Karpas-422 (cell line): ENCODE data around the gene PTPN7. TPM values are rescaled to one million over a fixed set of nuclear protein-coding genes. Genes with fewer than 3 reads are reported as not detected.

Experiments used
- DNase-seq: peaks from one replicate; pipeline ENCODE4 v3.0.0-alpha.2; 2015
- H2AFZ ChIP-seq: fragments of 200-600 bp; sonication (generic); 2 replicates; pipeline ENCODE4 v1.6.1; 2014; ENCODE audit warnings: antibody characterized with exemption, low read length, mixed read lengths
- H3K27ac ChIP-seq: fragments of 200-600 bp; sonication (generic); 2 replicates; pipeline ENCODE4 v1.5.1; 2014; ENCODE audit warnings: mild to moderate bottlenecking, low read length, moderate library complexity
- H3K27me3 ChIP-seq: fragments of 200-600 bp; sonication (generic); 2 replicates; pipeline ENCODE4 v1.6.1; 2014; ENCODE audit warnings: low read length, mixed read lengths
- H3K36me3 ChIP-seq: fragments of 200-600 bp; sonication (generic); 2 replicates; pipeline ENCODE4 v1.6.1; 2014; ENCODE audit warnings: low read length, mixed read lengths; ENCODE audit not compliant: insufficient read depth
- H3K4me1 ChIP-seq: fragments of 200-600 bp; sonication (generic); 2 replicates; pipeline ENCODE4 v1.6.1; 2014; ENCODE audit warnings: mild to moderate bottlenecking, low read length, mixed read lengths
- H3K4me2 ChIP-seq: fragments of 200-600 bp; sonication (generic); 2 replicates; pipeline ENCODE4 v1.6.1; 2014; ENCODE audit warnings: low read length, low read depth, mild to moderate bottlenecking; ENCODE audit not compliant: poor library complexity, severe bottlenecking
- H3K4me3 ChIP-seq: fragments of 200-600 bp; sonication (generic); 2 replicates; pipeline ENCODE4 v1.5.1; 2014; ENCODE audit warnings: mild to moderate bottlenecking, antibody characterized with exemption, low read length, mixed read lengths
- H3K79me2 ChIP-seq: fragments of 200-600 bp; sonication (generic); 2 replicates; pipeline ENCODE4 v1.6.1; 2014; ENCODE audit warnings: mild to moderate bottlenecking, low read length, mixed read lengths
- H3K9ac ChIP-seq: fragments of 200-600 bp; sonication (generic); 2 replicates; pipeline ENCODE4 v1.6.0; 2014; ENCODE audit warnings: low read length
- H3K9me2 ChIP-seq: fragments of 200-600 bp; sonication (generic), shearing (Covaris generic); replicated peaks from 2 replicates; pipeline ENCODE4 v1.6.0; 2014; ENCODE audit warnings: mild to moderate bottlenecking, low read length, moderate library complexity; ENCODE audit not compliant: insufficient read depth
- H3K9me3 ChIP-seq: fragments of 300-700, 200-600 bp; sonication (generic); 2 replicates; pipeline ENCODE4 v1.6.1; 2014; ENCODE audit warnings: low read length, mixed read lengths
- H4K20me1 ChIP-seq: fragments of 200-600 bp; sonication (generic); 2 replicates; pipeline ENCODE4 v1.6.1; 2014; ENCODE audit warnings: mild to moderate bottlenecking, antibody characterized with exemption, low read length, low read depth; ENCODE audit not compliant: insufficient read depth
- total RNA-seq: library from RNA; depleted of rRNA; stranded (reverse); fragments of >200 nt; shearing (Covaris generic); gene quantifications from 2 replicates; pipeline ENCODE4 v1.2.3, GENCODE V29; 2014; ENCODE audit warnings: low replicate concordance

Gene PTPN7
- total RNA-seq, 1 experiment from 2014 or later: 33.4 TPM

DNA sequence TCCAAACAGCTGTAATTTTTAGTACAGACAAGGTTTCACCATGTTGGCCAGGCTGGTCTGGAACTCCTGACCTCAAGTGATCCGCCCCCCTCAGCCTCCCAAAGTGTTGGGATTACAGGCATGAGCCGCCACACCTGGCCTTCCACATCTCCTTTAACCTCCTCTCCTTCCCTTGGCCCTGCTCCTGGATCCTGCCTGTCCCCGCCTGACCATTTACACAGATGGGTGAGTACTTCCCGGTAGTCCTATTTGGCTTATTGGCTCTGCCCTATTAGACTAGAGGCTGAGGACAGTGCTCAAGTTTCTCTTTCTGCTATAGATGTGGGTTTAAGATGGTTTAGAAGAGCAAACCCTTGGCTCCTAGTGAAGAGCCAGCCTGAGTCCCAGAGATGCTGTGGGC lies 7.1 kb downstream of the PTPN7 start:
- no peaks in the 10 kb centered on the region for H3K27me3 ChIP-seq
- H4K20me1 ChIP-seq: no peaks in the 10 kb centered on the region
- peaks cover 15% of the 10 kb centered on the region for H3K4me1 ChIP-seq
- H3K9me2 ChIP-seq: no peaks in the 10 kb centered on the region
- H2AFZ ChIP-seq: no peak overlapping the region
- H3K36me3 ChIP-seq: peaks cover 12% of the 10 kb centered on the region
- no peak overlapping the region for H3K4me3 ChIP-seq
- no peaks in the 10 kb centered on the region for H3K79me2 ChIP-seq
- H3K4me2 ChIP-seq: no peak overlapping the region
- DNase-seq: no peak
- H3K9me3 ChIP-seq: no peaks in the 10 kb centered on the region
- H3K27ac ChIP-seq: no peak overlapping the region
- H3K9ac ChIP-seq: no peak overlapping the region

DNA sequence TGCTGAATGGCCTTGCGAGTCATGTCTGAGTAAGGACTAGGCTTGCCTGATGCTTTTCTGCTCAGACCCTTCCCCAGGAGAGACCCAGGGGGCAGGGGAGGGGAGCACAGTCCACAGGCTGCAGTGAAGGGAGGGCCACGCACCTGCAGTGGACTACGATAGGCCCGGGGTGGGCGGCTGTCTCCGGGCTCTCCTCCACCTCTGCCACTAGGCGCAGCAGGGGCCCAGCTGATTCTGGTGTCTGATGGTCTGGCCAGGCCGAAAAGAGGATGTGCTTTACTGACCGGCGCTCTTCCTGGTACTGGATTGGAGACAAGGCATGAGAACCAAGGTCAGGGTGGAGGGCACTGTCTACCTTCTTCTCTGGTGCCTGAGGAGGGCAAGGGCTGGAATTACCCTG lies 8.0 kb downstream of the PTPN7 start:
- H3K36me3 ChIP-seq: peaks cover 12% of the 10 kb centered on the region

DNA sequence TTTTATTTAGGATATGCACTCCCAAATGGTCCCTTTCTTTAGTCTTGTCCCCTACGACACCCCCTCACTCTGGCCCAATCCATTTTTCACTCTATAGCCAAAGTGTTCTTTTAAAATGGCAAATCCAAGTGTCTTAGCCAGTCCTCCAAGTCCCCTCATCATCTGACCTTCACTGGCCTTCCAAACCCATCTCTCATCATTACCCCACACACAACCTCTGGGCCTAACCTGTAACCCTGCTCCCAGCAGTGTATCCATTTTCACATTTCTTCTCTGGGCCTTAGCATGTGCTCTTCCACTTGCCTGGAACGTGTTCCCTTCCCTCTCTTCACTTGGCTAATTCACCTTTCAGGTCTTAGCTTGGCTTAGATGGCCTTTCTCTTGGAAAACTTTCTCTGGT lies 9.4 kb downstream of the PTPN7 start:
- Histone ChIP-seq H2AFZ (no peak overlapping the region), H4K20me1 (no peaks in the 10 kb centered on the region), H3K9ac (no peak overlapping the region), H3K9me2 (no peaks in the 10 kb centered on the region), H3K36me3 (peaks cover 12% of the 10 kb centered on the region), H3K4me3 (no peak overlapping the region), H3K27ac (no peak overlapping the region), H3K4me1 (peaks cover 14% of the 10 kb centered on the region), H3K9me3 (no peaks in the 10 kb centered on the region), H3K79me2 (no peaks in the 10 kb centered on the region), H3K27me3 (no peaks in the 10 kb centered on the region), H3K4me2 (no peak overlapping the region)
- DNase-seq: no peak

More for the DNA sequence above, 8.0 kb downstream of the PTPN7 start:
- Histone ChIP-seq H3K27ac (no peak overlapping the region), H3K27me3 (no peaks in the 10 kb centered on the region), H3K4me2 (no peak overlapping the region), H3K9me3 (no peaks in the 10 kb centered on the region), H2AFZ (no peak overlapping the region), H3K79me2 (no peaks in the 10 kb centered on the region), H3K9ac (no peak overlapping the region), H3K4me3 (no peak overlapping the region), H3K9me2 (no peaks in the 10 kb centered on the region), H4K20me1 (no peaks in the 10 kb centered on the region), H3K4me1 (peaks cover 14% of the 10 kb centered on the region)
- no peak for DNase-seq

DNA sequence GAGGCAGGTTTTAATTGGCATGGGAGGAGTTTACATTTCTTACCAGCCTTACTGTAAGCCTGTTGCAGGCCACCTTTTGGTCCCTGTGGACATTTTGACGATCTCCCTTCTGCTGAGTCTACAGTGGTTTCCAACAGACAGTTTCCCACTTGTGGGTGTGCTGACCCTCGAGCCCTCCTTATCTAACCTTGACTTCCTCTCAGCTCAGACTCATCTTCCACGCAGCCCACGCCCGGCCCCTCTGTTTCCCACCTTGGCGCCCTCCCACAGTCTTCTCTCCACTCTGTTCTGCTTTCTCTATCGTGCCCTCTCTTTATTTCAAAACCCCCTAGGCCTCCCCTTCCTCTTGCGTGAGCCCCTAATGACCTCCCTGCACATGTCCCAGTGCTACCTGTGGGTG lies 9.8 kb downstream of the PTPN7 start:
- Histone ChIP-seq H3K27me3 (no peaks in the 10 kb centered on the region), H3K4me1 (peaks cover 11% of the 10 kb centered on the region), H2AFZ (no peak overlapping the region), H3K4me3 (no peak overlapping the region), H3K9me2 (no peaks in the 10 kb centered on the region), H3K4me2 (no peak overlapping the region), H3K27ac (no peak overlapping the region), H3K36me3 (peaks cover 12% of the 10 kb centered on the region), H4K20me1 (no peaks in the 10 kb centered on the region), H3K9me3 (no peaks in the 10 kb centered on the region), H3K9ac (no peak overlapping the region), H3K79me2 (no peaks in the 10 kb centered on the region)
- DNase-seq: no peak

DNA sequence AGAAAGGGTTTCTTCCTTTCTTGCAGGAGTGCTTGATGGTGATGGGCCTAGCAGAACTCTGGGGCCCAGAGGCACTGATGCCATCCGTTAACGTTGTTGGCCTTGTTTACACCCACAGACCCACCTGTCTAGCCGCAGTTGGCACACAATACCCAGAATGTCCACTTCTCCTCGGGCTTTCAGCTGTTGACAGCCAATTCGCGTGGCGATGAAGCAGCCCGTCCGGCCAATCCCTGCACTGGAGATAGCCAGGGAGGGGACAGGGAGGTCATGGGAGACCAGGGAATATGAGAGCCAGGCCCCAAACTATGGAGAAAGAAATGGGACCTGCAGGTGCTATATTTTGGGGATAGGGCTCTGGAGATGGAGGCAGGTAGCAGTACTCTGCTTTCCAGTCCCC lies 10.2 kb downstream of the PTPN7 start:
- Histone ChIP-seq H3K27ac (no peak overlapping the region), H3K27me3 (no peaks in the 10 kb centered on the region), H3K36me3 (peaks cover 12% of the 10 kb centered on the region), H3K4me1 (peaks cover 11% of the 10 kb centered on the region), H3K9me3 (no peaks in the 10 kb centered on the region), H3K9ac (no peak overlapping the region), H3K79me2 (no peaks in the 10 kb centered on the region), H4K20me1 (no peaks in the 10 kb centered on the region), H3K4me3 (no peak overlapping the region), H3K4me2 (no peak overlapping the region), H3K9me2 (no peaks in the 10 kb centered on the region), H2AFZ (no peak overlapping the region)
- no peak for DNase-seq

DNA sequence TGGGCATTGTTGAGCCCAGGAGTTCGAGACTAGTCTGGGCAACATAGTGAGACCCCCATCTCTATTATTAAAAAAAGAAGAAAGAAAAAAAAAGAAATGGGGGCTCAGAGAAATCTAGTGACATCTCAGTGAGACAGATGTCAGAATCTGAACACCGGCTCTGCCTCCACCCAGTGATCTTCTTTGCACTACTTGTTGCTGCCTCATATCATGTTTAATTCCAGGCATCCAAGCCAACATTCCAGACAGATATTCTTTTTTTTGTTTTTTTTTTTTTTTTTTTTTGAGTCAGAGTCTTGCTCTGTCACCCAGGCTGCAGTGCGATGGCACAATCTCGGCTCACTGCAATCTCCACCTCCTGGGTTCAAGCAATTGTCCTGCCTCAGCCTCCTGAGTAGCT lies 10.8 kb downstream of the PTPN7 start:
- H3K79me2 ChIP-seq: no peaks in the 10 kb centered on the region
- no peak overlapping the region for H2AFZ ChIP-seq
- H3K9me3 ChIP-seq: no peaks in the 10 kb centered on the region
- H3K27ac ChIP-seq: no peak overlapping the region
- no peaks in the 10 kb centered on the region for H3K27me3 ChIP-seq
- no peak overlapping the region for H3K4me3 ChIP-seq
- peaks cover 9% of the 10 kb centered on the region for H3K4me1 ChIP-seq
- no peak for DNase-seq
- no peaks in the 10 kb centered on the region for H4K20me1 ChIP-seq
- peaks cover 11% of the 10 kb centered on the region for H3K36me3 ChIP-seq
- no peaks in the 10 kb centered on the region for H3K9me2 ChIP-seq
- H3K4me2 ChIP-seq: no peak overlapping the region
- H3K9ac ChIP-seq: no peak overlapping the region

DNA sequence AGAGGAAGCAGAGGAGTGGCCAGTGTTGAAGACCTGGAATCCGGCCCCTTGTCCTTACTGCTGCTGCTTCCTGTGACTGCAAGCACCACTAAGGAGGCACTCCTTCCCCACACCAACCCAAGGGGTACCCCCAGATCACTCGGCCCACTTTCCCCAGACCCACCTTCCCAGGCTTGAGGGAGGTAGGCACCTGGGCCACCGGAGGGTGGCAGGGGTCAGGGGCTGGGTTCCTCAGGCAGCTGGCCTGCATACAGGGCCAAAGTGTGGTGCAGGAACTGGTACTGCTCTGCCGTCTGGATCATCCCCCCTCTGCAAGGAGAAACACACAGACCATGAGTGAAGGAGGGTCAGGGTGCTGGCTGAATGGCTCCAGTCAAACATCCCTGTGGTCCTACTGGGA lies 12.0 kb downstream of the PTPN7 start:
- no peak overlapping the region for H2AFZ ChIP-seq
- H3K9me3 ChIP-seq: no peaks in the 10 kb centered on the region
- peaks cover 7% of the 10 kb centered on the region for H3K79me2 ChIP-seq
- no peak overlapping the region for H3K4me3 ChIP-seq
- no peaks in the 10 kb centered on the region for H3K9me2 ChIP-seq
- DNase-seq: no peak
- H3K27ac ChIP-seq: no peak overlapping the region
- H3K27me3 ChIP-seq: no peaks in the 10 kb centered on the region
- peaks cover 8% of the 10 kb centered on the region for H3K4me1 ChIP-seq
- H3K9ac ChIP-seq: no peak overlapping the region
- peaks cover 7% of the 10 kb centered on the region; the same call in 1 of the 2 replicates for H3K36me3 ChIP-seq
- no peak overlapping the region for H3K4me2 ChIP-seq
- H4K20me1 ChIP-seq: no peaks in the 10 kb centered on the region; the same call in 1 of the 2 replicates

DNA sequence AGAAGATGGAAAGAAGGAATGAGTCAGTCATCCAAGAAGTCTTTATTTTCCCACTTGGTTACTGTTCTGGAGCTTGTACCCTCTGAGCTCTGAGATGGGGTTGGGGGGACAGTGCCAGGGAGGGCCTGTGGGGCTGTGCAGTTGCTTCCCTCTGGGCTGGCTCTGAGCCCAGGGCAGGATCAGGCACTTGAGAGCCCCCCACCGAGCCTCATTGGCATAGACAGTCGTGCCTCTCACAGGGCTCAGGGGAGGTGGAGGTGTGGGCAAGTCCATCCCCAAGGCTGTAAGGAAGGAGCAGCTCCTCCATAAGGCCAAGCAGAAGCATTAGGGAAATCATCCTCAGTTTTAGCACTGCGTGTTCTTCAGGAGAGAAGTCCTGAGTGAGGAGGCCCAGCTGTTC lies 13.4 kb downstream of the PTPN7 start:
- Histone ChIP-seq H3K27ac (no peak overlapping the region), H3K4me3 (no peak overlapping the region), H3K4me1 (peaks cover 20% of the 10 kb centered on the region), H3K9me3 (no peaks in the 10 kb centered on the region), H3K9me2 (no peaks in the 10 kb centered on the region), H3K79me2 (peaks cover 21% of the 10 kb centered on the region), H3K9ac (no peak overlapping the region), H3K4me2 (no peak overlapping the region), H3K27me3 (no peaks in the 10 kb centered on the region), H2AFZ (no peak overlapping the region), H4K20me1 (peaks cover 12% of the 10 kb centered on the region; the same call in 1 of the 2 replicates), H3K36me3 (peaks cover 7% of the 10 kb centered on the region; the same call in 1 of the 2 replicates)
- no peak for DNase-seq

DNA sequence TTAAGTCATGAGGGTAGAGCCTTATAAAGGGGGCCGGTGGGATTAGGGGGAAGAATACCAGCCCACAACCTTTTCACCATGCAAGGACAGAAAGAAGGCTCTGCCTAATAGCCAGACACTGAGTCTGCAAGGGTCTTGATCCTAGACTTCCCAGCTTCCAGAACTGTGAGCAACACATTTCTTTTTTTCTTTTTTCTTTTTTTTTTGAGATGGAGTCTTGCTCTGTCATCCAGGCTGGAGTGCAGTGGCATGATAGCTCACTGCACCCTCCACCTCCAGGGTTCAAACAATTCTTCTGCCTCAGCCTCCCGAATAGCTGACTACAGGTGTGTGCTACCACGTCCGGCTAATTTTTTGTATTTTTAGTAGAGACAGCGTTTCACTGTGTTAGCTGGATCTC lies 14.1 kb downstream of the PTPN7 start:
- DNase-seq: no peak
- H3K36me3 ChIP-seq: peaks cover 6% of the 10 kb centered on the region; the same call in 1 of the 2 replicates
- H3K79me2 ChIP-seq: peaks cover 28% of the 10 kb centered on the region
- no peak overlapping the region for H2AFZ ChIP-seq
- H4K20me1 ChIP-seq: peaks cover 12% of the 10 kb centered on the region; the same call in 1 of the 2 replicates
- H3K9me2 ChIP-seq: no peaks in the 10 kb centered on the region
- no peaks in the 10 kb centered on the region for H3K9me3 ChIP-seq
- H3K27me3 ChIP-seq: no peaks in the 10 kb centered on the region
- no peak overlapping the region for H3K27ac ChIP-seq
- peaks cover 20% of the 10 kb centered on the region for H3K4me1 ChIP-seq
- H3K9ac ChIP-seq: no peak overlapping the region
- no peak overlapping the region for H3K4me3 ChIP-seq
- no peak overlapping the region for H3K4me2 ChIP-seq
